Adrenal gland (tissue), 5 donors: ENCODE data around the gene ZNF33A.

ENCODE experiments used
- POLR2A ChIP-seq, 2 donors: fragments of 450-650 bp; IDR thresholded peaks; one replicate each; pipeline ENCODE4 v1.6.1; 2017; ENCODE audit warnings: antibody characterized with exemption in 2 of 2, mild to moderate bottlenecking in 2 of 2, moderate library complexity in 1 of 2
- TF ChIP-seq, protein P1 (sequence below), 6 experiments: fragments of 450-650 bp in 4 of 6; fragments of 200-600 bp in 2 of 6; sonication (generic) in 1 of 6; IDR thresholded peaks; 1 replicate in 5 of 6; 2 replicates in 1 of 6; pipeline versions ENCODE4 v1.5.1 to v1.8.0; 2016 to 2021; ENCODE audit warnings: antibody characterized with exemption in 6 of 6, mild to moderate bottlenecking in 2 of 6, moderate library complexity in 1 of 6
- donor health status: DM: no; HTN: no; CAD: no.

DNA sequence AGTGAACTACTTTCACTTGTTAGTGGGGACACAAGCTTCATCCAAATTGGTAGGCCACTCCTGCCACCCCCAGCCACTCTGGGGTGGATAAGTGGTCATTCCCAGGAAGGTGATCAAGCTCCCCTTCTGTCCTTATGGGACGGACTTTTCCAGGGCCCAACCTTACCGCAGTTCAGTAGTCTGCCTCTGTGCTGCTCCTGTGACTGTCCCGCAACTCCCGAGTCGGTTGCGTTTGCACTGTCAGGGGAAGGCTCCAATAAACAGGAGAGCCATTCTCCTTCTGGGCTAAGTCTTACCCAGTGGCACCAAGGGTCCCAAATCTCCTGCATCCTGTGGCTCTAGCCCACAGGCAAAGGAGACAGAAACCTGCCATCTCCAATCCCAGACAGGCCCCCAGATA, 7.4 kb upstream of the ZNF33A start:
- TF ChIP-seq, protein P1, sequence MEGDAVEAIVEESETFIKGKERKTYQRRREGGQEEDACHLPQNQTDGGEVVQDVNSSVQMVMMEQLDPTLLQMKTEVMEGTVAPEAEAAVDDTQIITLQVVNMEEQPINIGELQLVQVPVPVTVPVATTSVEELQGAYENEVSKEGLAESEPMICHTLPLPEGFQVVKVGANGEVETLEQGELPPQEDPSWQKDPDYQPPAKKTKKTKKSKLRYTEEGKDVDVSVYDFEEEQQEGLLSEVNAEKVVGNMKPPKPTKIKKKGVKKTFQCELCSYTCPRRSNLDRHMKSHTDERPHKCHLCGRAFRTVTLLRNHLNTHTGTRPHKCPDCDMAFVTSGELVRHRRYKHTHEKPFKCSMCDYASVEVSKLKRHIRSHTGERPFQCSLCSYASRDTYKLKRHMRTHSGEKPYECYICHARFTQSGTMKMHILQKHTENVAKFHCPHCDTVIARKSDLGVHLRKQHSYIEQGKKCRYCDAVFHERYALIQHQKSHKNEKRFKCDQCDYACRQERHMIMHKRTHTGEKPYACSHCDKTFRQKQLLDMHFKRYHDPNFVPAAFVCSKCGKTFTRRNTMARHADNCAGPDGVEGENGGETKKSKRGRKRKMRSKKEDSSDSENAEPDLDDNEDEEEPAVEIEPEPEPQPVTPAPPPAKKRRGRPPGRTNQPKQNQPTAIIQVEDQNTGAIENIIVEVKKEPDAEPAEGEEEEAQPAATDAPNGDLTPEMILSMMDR (IDR thresholded peaks at IDR 0.05) = no peak
- TF ChIP-seq POLR2A (IDR thresholded peaks at IDR 0.05) = no peak
